HEK293 (cell line): ENCODE measurements around the gene ATP4A.
A peak's percentile ranks its signal among the peaks of the same experiment; 100 is the strongest.

Experiments used
- ATF2 ChIP-seq: fragments of 450-650 bp; formaldehyde crosslinking; IDR thresholded peaks from 2 replicates; pipeline ENCODE4 v1.5.1; 2016; ENCODE audit warnings: missing biosample characterization, missing genetic modification characterization, low read depth
- BCL6B ChIP-seq: fragments of 450-650 bp; formaldehyde crosslinking; IDR thresholded peaks from 2 replicates; pipeline ENCODE4 v1.5.1; 2017; ENCODE audit warnings: missing biosample characterization, missing genetic modification characterization
- GLIS1 ChIP-seq: fragments of 450-650 bp; formaldehyde crosslinking; IDR thresholded peaks from 2 replicates; pipeline ENCODE4 v1.5.1; 2016; ENCODE audit warnings: missing biosample characterization, missing genetic modification characterization
- KLF9 ChIP-seq: fragments of 450-650 bp; formaldehyde crosslinking; IDR thresholded peaks from 2 replicates; pipeline ENCODE4 v1.5.1; 2016; ENCODE audit warnings: missing biosample characterization, missing genetic modification characterization, low read depth
- MYNN ChIP-seq: fragments of 450-650 bp; formaldehyde crosslinking; IDR thresholded peaks from 2 replicates; pipeline ENCODE4 v1.5.1; 2016; ENCODE audit warnings: missing biosample characterization, missing genetic modification characterization, borderline replicate concordance
- PATZ1 ChIP-seq: fragments of 450-650 bp; formaldehyde crosslinking; IDR thresholded peaks from 2 replicates; pipeline ENCODE4 v1.5.1; 2016; ENCODE audit warnings: missing biosample characterization, missing genetic modification characterization
- PRDM1 ChIP-seq: fragments of 450-650 bp; formaldehyde crosslinking; IDR thresholded peaks from 2 replicates; pipeline ENCODE4; 2016; ENCODE audit warnings: missing biosample characterization, missing genetic modification characterization
- PRDM4 ChIP-seq: fragments of 450-650 bp; formaldehyde crosslinking; IDR thresholded peaks from 2 replicates; pipeline ENCODE4 v1.5.1; 2017; ENCODE audit warnings: missing biosample characterization, missing genetic modification characterization
- TCF7L2 ChIP-seq: IDR thresholded peaks from 2 replicates; pipeline ENCODE4 v1.6.1; 2011; ENCODE audit warnings: low read depth, mild to moderate bottlenecking, inconsistent platforms, low read length, moderate library complexity, borderline replicate concordance
- ZBTB17 ChIP-seq: fragments of 450-650 bp; formaldehyde crosslinking; IDR thresholded peaks from 2 replicates; pipeline ENCODE4 v1.5.1; 2016; ENCODE audit warnings: missing biosample characterization, missing genetic modification characterization
- ZBTB49 ChIP-seq: fragments of 450-650 bp; formaldehyde crosslinking; IDR thresholded peaks from 2 replicates; pipeline ENCODE4 v1.5.1; 2016; ENCODE audit warnings: missing biosample characterization, missing genetic modification characterization, low read depth
- ZFHX2 ChIP-seq: fragments of 450-650 bp; formaldehyde crosslinking; conservative IDR thresholded peaks from 2 replicates; pipeline ENCODE4 v1.5.1; 2016; ENCODE audit warnings: missing biosample characterization, missing genetic modification characterization
- ZFP37 ChIP-seq: fragments of 450-650 bp; formaldehyde crosslinking; IDR thresholded peaks from 2 replicates; pipeline ENCODE4 v1.5.1; 2016; ENCODE audit warnings: missing biosample characterization, missing genetic modification characterization
- ZNF274 ChIP-seq, 2 experiments: fragments of 200-500 bp in 1 of 2; fragments of 450-650 bp in 1 of 2; sonication (Bioruptor generic) in 1 of 2; formaldehyde crosslinking in 1 of 2; IDR thresholded peaks; 2 replicates each; pipeline versions ENCODE4 v1.5.1 to v1.6.1; 2014 to 2016; ENCODE audit warnings: borderline replicate concordance in 1 of 2, inconsistent platforms in 1 of 2, low read length in 1 of 2, missing biosample characterization in 1 of 2, missing genetic modification characterization in 1 of 2
- ZNF280C ChIP-seq: fragments of 450-650 bp; formaldehyde crosslinking; IDR thresholded peaks from 2 replicates; pipeline ENCODE4 v1.5.1; 2016; ENCODE audit warnings: missing biosample characterization, missing genetic modification characterization
- ZNF366 ChIP-seq: fragments of 450-650 bp; formaldehyde crosslinking; conservative IDR thresholded peaks from 2 replicates; pipeline ENCODE4 v1.5.1; 2016; ENCODE audit warnings: missing biosample characterization, missing genetic modification characterization
- ZNF391 ChIP-seq: fragments of 450-650 bp; formaldehyde crosslinking; IDR thresholded peaks from 2 replicates; pipeline ENCODE4 v1.5.1; 2016; ENCODE audit warnings: low read depth, missing biosample characterization, missing genetic modification characterization, borderline replicate concordance
- ZNF398 ChIP-seq: fragments of 450-650 bp; formaldehyde crosslinking; IDR thresholded peaks from 2 replicates; pipeline ENCODE4 v1.5.1; 2017; ENCODE audit warnings: missing biosample characterization, missing genetic modification characterization
- ZNF549 ChIP-seq: fragments of 450-650 bp; IDR thresholded peaks from 2 replicates; pipeline ENCODE4 v1.5.1; 2018; ENCODE audit warnings: missing biosample characterization, missing genetic modification characterization, mild to moderate bottlenecking, inconsistent platforms, moderate library complexity
- ZNF621 ChIP-seq: fragments of 450-650 bp; formaldehyde crosslinking; IDR thresholded peaks from 2 replicates; pipeline ENCODE4 v1.5.1; 2017; ENCODE audit warnings: missing biosample characterization, missing genetic modification characterization
- ZNF623 ChIP-seq: fragments of 450-650 bp; formaldehyde crosslinking; IDR thresholded peaks from 2 replicates; pipeline ENCODE4 v1.5.1; 2016; ENCODE audit warnings: missing biosample characterization, missing genetic modification characterization
- ZNF692 ChIP-seq: fragments of 450-650 bp; formaldehyde crosslinking; IDR thresholded peaks from 2 replicates; pipeline ENCODE4 v1.5.1; 2016; ENCODE audit warnings: missing biosample characterization, missing genetic modification characterization

ATP4A gene

GRCh38 chr19:35528218-35529038, 35.0 kb downstream of the ATP4A start, which contains the start of gene SBSN (continued):
- no peak for TF ChIP-seq ATF2 (tag by site-specific recombination)
- TF ChIP-seq ZNF391: no peak
- TF ChIP-seq ZNF366 (tag by site-specific recombination): no peak
- TF ChIP-seq ZBTB17 (tag by site-specific recombination): peak; percentile 25; the same call in 1 of the 2 replicates
- no peak for TF ChIP-seq ZNF621
- TF ChIP-seq MYNN (tag by site-specific recombination): no peak
- no peak for TF ChIP-seq PRDM4 (tag by site-specific recombination)
- no peak for TF ChIP-seq ZNF692 (tag by site-specific recombination)
- no peak for TF ChIP-seq BCL6B (tag by site-specific recombination)
- peak; percentile 60 for TF ChIP-seq ZFHX2 (tag by site-specific recombination)
- no peak for TF ChIP-seq ZBTB49 (tag by site-specific recombination)
- TF ChIP-seq TCF7L2: no peak
- TF ChIP-seq PATZ1 (tag by site-specific recombination): no peak
- TF ChIP-seq ZNF549 (tag by site-specific recombination): no peak
- TF ChIP-seq ZNF623 (tag by site-specific recombination): peak; percentile 98
- TF ChIP-seq ZNF398 (tag by site-specific recombination): peak; percentile 15; the same call in 1 of the 2 replicates
- no peak for TF ChIP-seq ZNF280C (tag by site-specific recombination)
- no peak for TF ChIP-seq ZNF274 (IDR thresholded peaks at IDR 0.05; ENCODE audit: low read length)
- no peak for TF ChIP-seq ZNF274 (tag by site-specific recombination; IDR thresholded peaks at IDR 0.05; ENCODE audit: borderline replicate concordance)
- no peak for TF ChIP-seq ZFP37 (tag by site-specific recombination)
- no peak for TF ChIP-seq PRDM1 (tag by site-specific recombination)
- TF ChIP-seq KLF9: no peak
- peak; percentile 37; the same call in 1 of the 2 replicates for TF ChIP-seq GLIS1 (tag by site-specific recombination)
